Lower leg skin (tissue), 3 donors: ENCODE data around the gene SLC6A3.

Experiments
- CTCF ChIP-seq, 3 donors: fragments of 450-650 bp; IDR thresholded peaks; one replicate each; pipeline ENCODE4 v1.5.1; 2016; ENCODE audit warnings: antibody characterized with exemption in 3 of 3, mild to moderate bottlenecking in 3 of 3, moderate library complexity in 2 of 3
- POLR2A ChIP-seq, 2 donors: fragments of 450-650 bp; IDR thresholded peaks; one replicate each; pipeline ENCODE4 v1.6.1; 2016 to 2017; ENCODE audit warnings: antibody characterized with exemption in 2 of 2, mild to moderate bottlenecking in 1 of 2, moderate library complexity in 1 of 2

DNA sequence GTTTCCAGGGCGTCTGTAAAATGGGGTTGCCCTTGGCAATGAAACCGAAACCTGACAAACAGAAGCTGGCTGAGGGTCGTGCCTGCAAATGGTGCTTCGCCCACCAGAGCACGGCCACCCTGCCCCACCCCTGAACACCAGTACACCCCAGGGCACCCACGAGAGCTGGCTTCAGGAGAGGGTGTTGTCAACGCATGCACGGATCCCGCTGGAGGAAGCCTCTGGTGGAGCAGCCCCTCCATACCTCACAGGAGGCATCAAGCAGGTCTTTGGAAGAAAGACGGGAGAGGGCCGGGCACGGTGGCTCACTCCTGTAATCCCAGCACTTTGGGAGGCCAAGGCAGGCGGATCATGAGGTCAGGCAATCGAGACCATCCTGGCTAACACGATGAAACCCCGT lies 8.6 kb downstream of the SLC6A3 start:
- TF ChIP-seq CTCF (IDR thresholded peaks at IDR 0.05) (no peak), POLR2A (IDR thresholded peaks at IDR 0.05) (no peak)
